HG02623 (cell line): ENCODE results near the gene MTURN.

ENCODE experiments used
- ATAC-seq: cut with Tn5 transposase; IDR thresholded peaks from one replicate; pipeline ENCODE4 v1.9.1; 2021; ENCODE audit warnings: moderate library complexity; ENCODE audit not compliant: unreplicated experiment

The MTURN gene

GRCh38 chr7:30159698-30160143, 24.9 kb downstream of the MTURN start:
- ATAC-seq: no peak

- ATAC-seq: no peak
Observed at GRCh38 chr7:30160329-30160728, 25.5 kb downstream of the MTURN start.

GRCh38 chr7:30162133-30162532, 27.3 kb downstream of the MTURN start:
- ATAC-seq: no peak

GRCh38 chr7:30162622-30163124, 27.9 kb downstream of the MTURN start:
- ATAC-seq: no peak

GRCh38 chr7:30163231-30163894, 28.6 kb downstream of the MTURN start:
- peak; percentile 36 for ATAC-seq

GRCh38 chr7:30164567-30164966, 29.8 kb downstream of the MTURN start:
- ATAC-seq: no peak

- no peak for ATAC-seq
Observed at GRCh38 chr7:30165590-30165989, 30.8 kb downstream of the MTURN start.

- ATAC-seq: no peak
Observed at GRCh38 chr7:30166155-30166840, 31.5 kb downstream of the MTURN start.

- no peak for ATAC-seq
Observed at GRCh38 chr7:30166841-30167235, 32.1 kb downstream of the MTURN start.

GRCh38 chr7:30167901-30168300, 33.1 kb downstream of the MTURN start:
- ATAC-seq: no peak

GRCh38 chr7:30168835-30169573, 34.2 kb downstream of the MTURN start:
- no peak for ATAC-seq

- no peak for ATAC-seq
Observed at GRCh38 chr7:30169579-30169978, 34.8 kb downstream of the MTURN start.

GRCh38 chr7:30170476-30171205, 35.9 kb downstream of the MTURN start:
- ATAC-seq: no peak

GRCh38 chr7:30171766-30172447, 37.1 kb downstream of the MTURN start:
- no peak for ATAC-seq

GRCh38 chr7:30172451-30172850, 37.7 kb downstream of the MTURN start:
- no peak for ATAC-seq

GRCh38 chr7:30173058-30173897, 38.5 kb downstream of the MTURN start:
- ATAC-seq: no peak

- ATAC-seq: no peak
Observed at GRCh38 chr7:30175180-30175579, 40.4 kb downstream of the MTURN start.

GRCh38 chr7:30175636-30176147, 40.9 kb downstream of the MTURN start:
- no peak for ATAC-seq

- ATAC-seq: no peak
Observed at GRCh38 chr7:30176463-30177109, 41.8 kb downstream of the MTURN start.
